H1 (cell line): ENCODE results near the gene SF3A2. TPM values are rescaled to one million over a fixed set of nuclear protein-coding genes. Genes with fewer than 3 reads are reported as not detected.

ENCODE experiments used
- CTCF ChIA-PET: fragments of 300-600 bp; sonication (Branson Sonifier 250); formaldehyde crosslinking; loops from one replicate; lab custom pipeline; 2021; ENCODE audit not compliant: partially characterized antibody; lab: Charles Lee
- POLR2A ChIA-PET: fragments of 300-600 bp; sonication (Branson Sonifier 250); formaldehyde crosslinking; loops from one replicate; lab custom pipeline; 2021; ENCODE audit warnings: inconsistent platforms; ENCODE audit not compliant: partially characterized antibody; lab: Charles Lee
- DNase-seq, 2 experiments: peaks; one replicate each; pipeline versions ENCODE4 v3.0.0 to v3.0.0-alpha.2; 2010 to 2022; ENCODE audit warnings: low spot score in 2 of 2, low read depth in 1 of 2, mixed read lengths in 1 of 2
- FAIRE-seq: peaks from 2 replicates; lab custom pipeline; 2011; peaks lifted over from hg19 to GRCh38; lab: Jason Lieb, UNC
- H2AFZ ChIP-seq: 2 replicates; pipeline ENCODE4 v1.8.1; 2012; ENCODE audit warnings: low read length, inconsistent platforms
- H2AK5ac ChIP-seq: 2 replicates; pipeline ENCODE4 v1.6.1; 2013; ENCODE audit warnings: low read depth, low read length
- H2BK120ac ChIP-seq: replicated peaks from 2 replicates; pipeline ENCODE3; 2013; ENCODE audit warnings: low read depth, low read length, inconsistent platforms
- H2BK12ac ChIP-seq: 2 replicates; pipeline ENCODE4 v1.6.1; 2013; ENCODE audit warnings: low read depth, low read length
- H2BK15ac ChIP-seq: 2 replicates; pipeline ENCODE4 v1.6.1; 2013; ENCODE audit warnings: low read length
- H2BK20ac ChIP-seq: 2 replicates; pipeline ENCODE4 v1.6.1; 2013; ENCODE audit warnings: low read length
- H2BK5ac ChIP-seq: 2 replicates; pipeline ENCODE4 v1.6.1; 2013; ENCODE audit warnings: low read depth, low read length
- H3K14ac ChIP-seq: 2 replicates; pipeline ENCODE4 v1.6.1; 2013; ENCODE audit warnings: inconsistent platforms; ENCODE audit not compliant: insufficient read length
- H3K18ac ChIP-seq: 2 replicates; pipeline ENCODE4 v1.6.1; 2013; ENCODE audit warnings: low read length; ENCODE audit errors: extremely low read depth
- H3K23ac ChIP-seq: 2 replicates; pipeline ENCODE4 v1.6.1; 2013; ENCODE audit warnings: inconsistent platforms; ENCODE audit not compliant: insufficient read length
- H3K23me2 ChIP-seq: 2 replicates; pipeline ENCODE4 v1.6.1; 2013; ENCODE audit warnings: low read depth, low read length
- H3K27ac ChIP-seq: 2 replicates; pipeline ENCODE4 v1.6.1; 2011; ENCODE audit warnings: low read depth, low read length, inconsistent platforms
- H3K27me3 ChIP-seq, 4 experiments: replicated peaks in 1 of 4; 1 replicate in 1 of 4; 2 replicates in 3 of 4; pipeline versions ENCODE4 v1.6.1 to v1.8.1; 2011 to 2013; ENCODE audit warnings: low read length in 3 of 4, mild to moderate bottlenecking in 3 of 4, inconsistent platforms in 2 of 4, mixed read lengths in 2 of 4, moderate library complexity in 1 of 4; ENCODE audit not compliant: control insufficient read depth in 3 of 4, insufficient read depth in 3 of 4; ENCODE audit errors: extremely low read depth in 1 of 4
- H3K36me3 ChIP-seq, 4 experiments: 2 replicates each; pipeline versions ENCODE4 v1.6.1 to v1.8.1; 2011 to 2013; ENCODE audit warnings: mild to moderate bottlenecking in 4 of 4, low read length in 3 of 4, moderate library complexity in 2 of 4, control low read depth in 1 of 4, inconsistent platforms in 1 of 4; ENCODE audit not compliant: insufficient read depth in 4 of 4, control insufficient read depth in 2 of 4
- H3K4ac ChIP-seq: replicated peaks from 2 replicates; pipeline ENCODE3; 2013; ENCODE audit warnings: low read length, low read depth, mixed read lengths, inconsistent platforms; ENCODE audit not compliant: insufficient read length
- H3K4me1 ChIP-seq, 4 experiments: replicated peaks in 1 of 4; 1 replicate in 1 of 4; 2 replicates in 3 of 4; pipeline versions ENCODE4 v1.6.1 to v1.8.1; 2011 to 2013; ENCODE audit warnings: low read length in 3 of 4, inconsistent platforms in 2 of 4, mixed read lengths in 1 of 4; ENCODE audit not compliant: insufficient read depth in 4 of 4, control insufficient read depth in 3 of 4
- H3K4me2 ChIP-seq, 2 experiments: 2 replicates each; pipeline versions ENCODE4 v1.6.1 to v1.8.1; 2011 to 2013; ENCODE audit warnings: low read depth in 2 of 2, low read length in 2 of 2, control low read depth in 1 of 2, inconsistent platforms in 1 of 2, mild to moderate bottlenecking in 1 of 2; ENCODE audit not compliant: insufficient read depth in 1 of 2
- H3K4me3 ChIP-seq, 4 experiments: fragments of 200-600, 300-600 bp in 1 of 4; sonication (generic), shearing (Covaris generic), sonication (Bioruptor Twin) in 1 of 4; 2 replicates each; pipeline versions ENCODE4 v1.5.1 to v1.8.1; 2011 to 2016; ENCODE audit warnings: low read length in 4 of 4, low read depth in 3 of 4, control low read depth in 2 of 4, inconsistent platforms in 2 of 4, mild to moderate bottlenecking in 2 of 4, mixed read lengths in 1 of 4, moderate library complexity in 1 of 4; ENCODE audit not compliant: insufficient read depth in 2 of 4; ENCODE audit errors: extremely low read depth in 1 of 4
- H3K56ac ChIP-seq: replicated peaks from 2 replicates; pipeline ENCODE3; 2013; ENCODE audit warnings: low read depth, mild to moderate bottlenecking, mixed read lengths, low read length, inconsistent platforms; ENCODE audit not compliant: insufficient read length
- H3K79me1 ChIP-seq: 2 replicates; pipeline ENCODE4 v1.6.1; 2013; ENCODE audit warnings: low read depth, low read length, control low read depth
- H3K79me2 ChIP-seq, 2 experiments: 2 replicates each; pipeline versions ENCODE4 v1.6.1 to v1.8.1; 2012 to 2013; ENCODE audit warnings: low read length in 2 of 2, mild to moderate bottlenecking in 2 of 2, inconsistent platforms in 1 of 2; ENCODE audit not compliant: insufficient read depth in 2 of 2, control insufficient read depth in 1 of 2
- H3K9ac ChIP-seq, 4 experiments: replicated peaks in 1 of 4; 1 replicate in 1 of 4; 2 replicates in 3 of 4; pipeline versions ENCODE4 v1.6.1 to v1.8.1; 2011 to 2013; ENCODE audit warnings: low read depth in 3 of 4, low read length in 3 of 4, control low read depth in 2 of 4, mild to moderate bottlenecking in 2 of 4, moderate library complexity in 2 of 4, inconsistent platforms in 1 of 4; ENCODE audit errors: extremely low read depth in 1 of 4
- H3K9me3 ChIP-seq, 2 experiments: 2 replicates each; pipeline versions ENCODE4 v1.6.1 to v1.8.1; 2012 to 2013; ENCODE audit warnings: mild to moderate bottlenecking in 2 of 2, moderate library complexity in 2 of 2, control low read depth in 1 of 2, inconsistent platforms in 1 of 2, low read depth in 1 of 2, low read length in 1 of 2, mixed read lengths in 1 of 2; ENCODE audit not compliant: insufficient read depth in 2 of 2
- H4K20me1 ChIP-seq, 2 experiments: replicated peaks in 1 of 2; 2 replicates each; pipeline versions ENCODE3 to v1.8.1; 2011 to 2013; ENCODE audit warnings: inconsistent platforms in 2 of 2, low read length in 2 of 2, mild to moderate bottlenecking in 1 of 2; ENCODE audit not compliant: insufficient read depth in 2 of 2, control insufficient read depth in 1 of 2
- H4K5ac ChIP-seq: 2 replicates; pipeline ENCODE4 v1.6.1; 2013; ENCODE audit warnings: low read length, low read depth, mixed read lengths, inconsistent platforms; ENCODE audit not compliant: insufficient read length
- H4K8ac ChIP-seq: 2 replicates; pipeline ENCODE4 v1.8.0; 2013; ENCODE audit warnings: mild to moderate bottlenecking, moderate library complexity, low read length, inconsistent platforms; ENCODE audit not compliant: insufficient read depth; ENCODE audit errors: extremely low read depth
- H4K91ac ChIP-seq: replicated peaks from 2 replicates; pipeline ENCODE3; 2013; ENCODE audit warnings: low read length, mixed read lengths, inconsistent platforms; ENCODE audit not compliant: insufficient read length
- POLR2AphosphoS5 ChIP-seq: IDR thresholded peaks from 2 replicates; pipeline ENCODE4 v1.6.1; 2011; ENCODE audit warnings: low read depth, low read length
- WGBS, 2 experiments: shearing (Covaris generic) in 1 of 2; methylation state at CpG; one replicate each; pipeline versions ENCODE4 v1.1.6 to v1.1.7; 2013 to 2015; ENCODE audit warnings: low lambda C conversion rate in 2 of 2, mixed read lengths in 2 of 2, inconsistent platforms in 1 of 2, low coverage in 1 of 2, missing lambda C conversion rate in 1 of 2; ENCODE audit not compliant: insufficient replicate concordance in 2 of 2, insufficient coverage in 1 of 2, insufficient read length in 1 of 2; ENCODE audit errors: extremely low coverage in 1 of 2, missing lambda C conversion rate in 1 of 2; 5-methylcytosine and 5-hydroxymethylcytosine counted together
- polyA plus RNA-seq, 7 experiments: library from polyadenylated mRNA; depleted of rRNA in 3 of 7; stranded (reverse) in 5 of 7; unstranded in 2 of 7; fragments of >200 nt in 5 of 7; fragments of 200-250 nt in 2 of 7; gene quantifications; 1 replicate in 5 of 7; 2 replicates in 1 of 7; 4 replicates in 1 of 7; pipeline versions ENCODE4 v1.2.1 to v1.2.3, GENCODE V29; 2011 to 2013; ENCODE audit warnings: missing spikeins in 2 of 7, mixed read lengths in 2 of 7
- total RNA-seq: library from RNA; stranded (reverse); fragmentation: NEBNext Ultra II Directional; extraction: Animal tissue kit (Norgen Biotek cat#: 25700); gene quantifications from 2 replicates; pipeline ENCODE4 v1.2.1, GENCODE V29; 2021

SF3A2 gene
- total and polyA plus RNA-seq, 2 of the 8 experiments (the other 6 are each of a cell fraction or from before 2014, with no cell fraction given): 15.3 to 146 TPM

DNA sequence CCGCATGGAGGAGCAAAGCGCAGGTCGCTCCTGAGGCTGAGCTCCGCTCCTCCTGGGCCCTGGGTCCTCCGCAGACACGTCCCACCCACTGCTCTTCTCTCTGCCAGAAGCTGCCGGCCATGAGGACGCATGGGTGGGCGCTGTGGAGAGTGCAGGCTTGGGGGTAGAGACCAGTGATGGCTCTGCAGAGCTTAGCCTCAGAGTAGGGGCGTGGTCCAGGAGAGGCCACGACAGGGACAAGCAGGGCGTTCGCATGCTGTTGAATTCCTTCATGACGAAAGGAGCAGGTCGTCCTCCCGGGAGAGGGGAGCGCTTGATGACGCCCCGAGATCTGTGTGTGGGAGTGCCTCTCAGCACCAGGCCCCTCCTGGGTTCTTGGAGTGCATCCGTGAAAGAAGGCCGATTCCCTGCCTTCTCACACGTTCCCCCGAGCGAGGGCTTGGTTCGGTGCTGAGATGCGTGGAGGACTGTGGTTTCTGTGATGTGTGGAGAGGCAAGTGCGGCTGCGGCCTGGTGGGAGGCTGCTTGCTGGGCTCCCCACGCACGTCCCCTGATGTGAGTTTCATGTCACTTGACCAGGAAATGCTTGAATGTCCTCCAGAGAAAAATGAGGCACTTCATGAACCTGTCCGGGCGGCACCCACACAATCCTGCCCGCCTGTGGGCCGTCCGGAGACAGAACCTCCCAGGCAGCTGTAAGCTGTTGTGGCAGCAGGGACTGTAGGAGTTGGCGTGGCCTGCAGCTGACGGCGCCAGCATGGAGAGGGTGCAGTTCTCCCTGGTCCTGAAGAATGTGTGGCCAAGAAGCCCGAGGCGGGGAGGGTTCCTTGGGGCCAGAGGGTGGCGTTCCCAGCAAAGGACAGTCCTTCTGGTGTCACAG lies 4.5 kb downstream of the SF3A2 start:
- ChIA-PET CTCF (interaction anchor here (0.5 to 4.1 kb wide), 7 partner anchors 11 to 1715 kb away, joined by 3 to 35 read pairs (median 4); no protein-coding TSS in a partner anchor), POLR2A (interaction anchor here (1.0 to 10.3 kb wide), 6 partner anchors 11 to 75 kb away, joined by 3 to 206 read pairs (median 28); partner anchors contain the start of genes AMH and JSRP1)
- Histone ChIP-seq H2BK20ac (peak overlapping the region; percentile 72; the same call in 1 of the 2 replicates), H4K8ac (no peak overlapping the region), H3K56ac (no peak overlapping the region), H2BK15ac (no peak overlapping the region), H3K9me3 (no peaks in the 10 kb centered on the region), H3K36me3 (peaks cover 22 to 35% (median 31%) of the 10 kb centered on the region in 4 experiments), H2BK12ac (0 out of 2 replicates have a peak overlapping the region, but pooled peaks have one; percentile 17), H2BK5ac (peak overlapping the region; percentile 60), H4K91ac (peak overlapping the region; percentile 6), H3K9ac (peak overlapping the region in 1 of 4 experiments; percentile 31; a peak in 1 of 7 replicates), H3K27ac (no peak overlapping the region), H4K5ac (no peak overlapping the region), H3K4me3 (no peak overlapping the region), H3K18ac (no peak overlapping the region; the same call in 1 of the 2 replicates), H3K79me1 (peaks cover 25% of the 10 kb centered on the region), H2BK120ac (no peak overlapping the region), H3K23ac (no peak overlapping the region), H3K4me1 (peaks cover 0 to 21% (median 14%) of the 10 kb centered on the region in 4 experiments; a peak in 6 of 7 replicates), H3K27me3 (no peaks in the 10 kb centered on the region), H3K79me2 (peaks cover 44 to 72% of the 10 kb centered on the region in 2 experiments), H4K20me1 (peaks cover 42 to 59% of the 10 kb centered on the region in 2 experiments), H2AK5ac (no peak overlapping the region; the same call in 1 of the 2 replicates), H3K23me2 (peaks cover 5% of the 10 kb centered on the region; the same call in 1 of the 2 replicates), H3K4me2 (peak overlapping the region; percentile 7 to 93; a peak in 2 of 4 replicates), H3K14ac (no peak overlapping the region), H2AFZ (no peak overlapping the region), H3K4ac (no peak overlapping the region)
- DNase-seq: no peak
- 95% methylated on average over 35 of the region's 41 CpGs; no CpG with 5 or more reads in 1 of the 2 experiments for WGBS, 2 experiments
- no peak for FAIRE-seq
- peak; percentile 32; the same call in 1 of the 2 replicates for TF ChIP-seq POLR2AphosphoS5
